HUES48 (cell line): ENCODE data around the gene CYP27A1.

Experiments
- H3K27ac ChIP-seq: one replicate; pipeline ENCODE4 v1.7.0; 2013; ENCODE audit warnings: low read depth, low read length, inconsistent platforms
- H3K27me3 ChIP-seq: 2 replicates; pipeline ENCODE4 v1.6.1; 2013; ENCODE audit warnings: mild to moderate bottlenecking, low read length; ENCODE audit not compliant: control insufficient read depth, insufficient read depth
- H3K36me3 ChIP-seq: 2 replicates; pipeline ENCODE4 v1.6.1; 2013; ENCODE audit warnings: low read length; ENCODE audit not compliant: control insufficient read depth, insufficient read depth
- H3K4me1 ChIP-seq: 2 replicates; pipeline ENCODE4 v1.6.1; 2013; ENCODE audit warnings: mild to moderate bottlenecking, low read length; ENCODE audit not compliant: control insufficient read depth, insufficient read depth
- H3K4me3 ChIP-seq: 2 replicates; pipeline ENCODE4 v1.5.1; 2013; ENCODE audit warnings: mild to moderate bottlenecking, low read depth, low read length
- H3K9ac ChIP-seq: 2 replicates; pipeline ENCODE4 v1.6.1; 2013; ENCODE audit warnings: mild to moderate bottlenecking, low read depth, low read length, moderate library complexity
- H3K9me3 ChIP-seq: 2 replicates; pipeline ENCODE4 v1.6.1; 2013; ENCODE audit warnings: low read length; ENCODE audit not compliant: control insufficient read depth, insufficient read depth

Gene CYP27A1

DNA sequence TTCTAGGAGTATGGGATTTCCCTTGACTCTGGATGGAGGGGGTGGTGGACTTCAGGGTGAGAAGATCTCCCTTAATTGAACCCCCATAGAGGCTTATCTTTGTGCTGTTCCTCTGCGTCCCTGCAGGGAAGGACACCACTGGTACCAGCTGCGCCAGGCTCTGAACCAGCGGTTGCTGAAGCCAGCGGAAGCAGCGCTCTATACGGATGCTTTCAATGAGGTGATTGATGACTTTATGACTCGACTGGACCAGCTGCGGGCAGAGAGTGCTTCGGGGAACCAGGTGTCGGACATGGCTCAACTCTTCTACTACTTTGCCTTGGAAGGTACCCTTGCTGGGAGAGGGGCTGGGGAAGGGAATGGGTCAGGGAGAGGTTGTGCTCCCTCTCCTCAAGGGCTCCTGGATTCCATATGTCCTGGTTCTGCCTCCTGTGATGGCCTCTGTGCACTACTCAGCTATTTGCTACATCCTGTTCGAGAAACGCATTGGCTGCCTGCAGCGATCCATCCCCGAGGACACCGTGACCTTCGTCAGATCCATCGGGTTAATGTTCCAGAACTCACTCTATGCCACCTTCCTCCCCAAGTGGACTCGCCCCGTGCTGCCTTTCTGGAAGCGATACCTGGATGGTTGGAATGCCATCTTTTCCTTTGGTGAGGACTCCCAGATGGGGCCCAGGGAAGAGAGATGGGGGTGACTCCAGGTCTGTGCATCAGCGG, 30.3 kb downstream of the CYP27A1 start:
- Histone ChIP-seq H3K9ac (no peak overlapping the region), H3K9me3 (no peaks in the 10 kb centered on the region), H3K4me1 (no peaks in the 10 kb centered on the region), H3K4me3 (no peak overlapping the region), H3K27me3 (no peaks in the 10 kb centered on the region), H3K27ac (no peak overlapping the region), H3K36me3 (no peaks in the 10 kb centered on the region)

DNA sequence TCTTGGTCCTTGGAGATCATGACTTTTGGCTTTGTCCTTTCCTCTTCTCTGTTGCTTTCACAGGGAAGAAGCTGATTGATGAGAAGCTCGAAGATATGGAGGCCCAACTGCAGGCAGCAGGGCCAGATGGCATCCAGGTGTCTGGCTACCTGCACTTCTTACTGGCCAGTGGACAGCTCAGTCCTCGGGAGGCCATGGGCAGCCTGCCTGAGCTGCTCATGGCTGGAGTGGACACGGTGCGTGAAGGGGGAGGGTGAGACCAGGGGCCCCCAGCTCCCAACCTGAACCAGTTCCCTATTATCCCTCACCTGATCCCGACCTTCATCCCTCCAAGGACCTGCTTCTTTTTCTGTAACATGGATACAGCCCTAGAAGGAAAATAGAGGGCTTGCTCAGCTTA, 30.9 kb downstream of the CYP27A1 start:
- H3K4me3 ChIP-seq, result no peak overlapping the region
- no peaks in the 10 kb centered on the region for H3K27me3 ChIP-seq
- H3K36me3 ChIP-seq, result no peaks in the 10 kb centered on the region
- no peaks in the 10 kb centered on the region for H3K4me1 ChIP-seq
- no peaks in the 10 kb centered on the region for H3K9me3 ChIP-seq
- H3K9ac ChIP-seq, result no peak overlapping the region
- no peak overlapping the region for H3K27ac ChIP-seq

DNA sequence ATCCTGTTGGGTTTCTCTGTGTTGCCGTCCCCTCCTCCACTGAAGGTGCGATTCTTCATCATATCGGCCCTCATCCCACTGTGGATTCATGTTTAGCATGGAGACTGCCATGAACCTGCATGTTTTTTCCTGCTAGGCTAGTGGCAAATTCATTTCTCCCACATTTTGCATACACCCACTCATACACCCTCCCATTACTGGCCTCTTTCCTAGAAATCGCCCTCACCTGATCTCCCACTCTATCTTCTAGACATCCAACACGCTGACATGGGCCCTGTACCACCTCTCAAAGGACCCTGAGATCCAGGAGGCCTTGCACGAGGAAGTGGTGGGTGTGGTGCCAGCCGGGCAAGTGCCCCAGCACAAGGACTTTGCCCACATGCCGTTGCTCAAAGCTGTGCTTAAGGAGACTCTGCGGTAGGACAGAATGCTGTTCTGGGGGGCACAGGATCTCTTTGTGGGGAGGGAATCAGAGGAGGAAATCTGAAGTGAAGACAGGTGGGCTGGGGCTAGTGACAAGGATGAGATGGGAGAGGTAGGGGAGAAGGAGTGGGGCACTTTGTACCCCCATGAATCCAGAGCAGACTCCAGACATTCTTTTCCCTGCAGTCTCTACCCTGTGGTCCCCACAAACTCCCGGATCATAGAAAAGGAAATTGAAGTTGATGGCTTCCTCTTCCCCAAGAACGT, 32.0 kb downstream of the CYP27A1 start:
- no peaks in the 10 kb centered on the region for H3K27me3 ChIP-seq
- H3K4me1 ChIP-seq, result no peaks in the 10 kb centered on the region
- H3K27ac ChIP-seq, result no peak overlapping the region
- H3K36me3 ChIP-seq, result no peaks in the 10 kb centered on the region
- no peak overlapping the region for H3K9ac ChIP-seq
- no peaks in the 10 kb centered on the region for H3K9me3 ChIP-seq
- H3K4me3 ChIP-seq, result no peak overlapping the region

DNA sequence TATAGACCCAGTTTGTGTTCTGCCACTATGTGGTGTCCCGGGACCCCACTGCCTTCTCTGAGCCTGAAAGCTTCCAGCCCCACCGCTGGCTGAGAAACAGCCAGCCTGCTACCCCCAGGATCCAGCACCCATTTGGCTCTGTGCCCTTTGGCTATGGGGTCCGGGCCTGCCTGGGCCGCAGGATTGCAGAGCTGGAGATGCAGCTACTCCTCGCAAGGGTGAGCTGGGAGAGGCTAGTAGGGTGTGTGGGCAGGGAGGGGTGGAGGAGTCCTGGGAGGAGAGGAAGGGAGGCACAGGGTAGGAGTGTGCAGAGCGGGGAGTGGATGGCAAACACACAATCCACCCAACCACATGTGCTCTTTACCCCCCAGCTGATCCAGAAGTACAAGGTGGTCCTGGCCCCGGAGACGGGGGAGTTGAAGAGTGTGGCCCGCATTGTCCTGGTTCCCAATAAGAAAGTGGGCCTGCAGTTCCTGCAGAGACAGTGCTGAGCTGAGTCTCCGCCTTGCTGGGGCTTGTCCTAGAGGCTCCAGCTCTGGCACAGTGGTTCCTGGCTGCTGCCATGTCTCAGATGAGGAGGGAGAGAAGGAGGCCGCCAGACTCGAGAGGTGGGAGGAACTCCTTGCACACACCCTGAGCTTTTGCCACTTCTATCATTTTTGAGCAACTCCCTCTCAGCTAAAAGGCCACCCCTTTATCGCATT, 32.7 kb downstream of the CYP27A1 start:
- no peaks in the 10 kb centered on the region for H3K4me1 ChIP-seq
- no peaks in the 10 kb centered on the region for H3K27me3 ChIP-seq

GRCh38 chr2:218815244-218815637, 33.3 kb downstream of the CYP27A1 start:
- Histone ChIP-seq H3K27me3 (no peaks in the 10 kb centered on the region), H3K27ac (no peak overlapping the region), H3K4me1 (no peaks in the 10 kb centered on the region)

More for the DNA sequence above, 32.7 kb downstream of the CYP27A1 start:
- Histone ChIP-seq H3K9ac (no peak overlapping the region), H3K9me3 (no peaks in the 10 kb centered on the region), H3K36me3 (no peaks in the 10 kb centered on the region), H3K27ac (no peak overlapping the region), H3K4me3 (no peak overlapping the region)

DNA sequence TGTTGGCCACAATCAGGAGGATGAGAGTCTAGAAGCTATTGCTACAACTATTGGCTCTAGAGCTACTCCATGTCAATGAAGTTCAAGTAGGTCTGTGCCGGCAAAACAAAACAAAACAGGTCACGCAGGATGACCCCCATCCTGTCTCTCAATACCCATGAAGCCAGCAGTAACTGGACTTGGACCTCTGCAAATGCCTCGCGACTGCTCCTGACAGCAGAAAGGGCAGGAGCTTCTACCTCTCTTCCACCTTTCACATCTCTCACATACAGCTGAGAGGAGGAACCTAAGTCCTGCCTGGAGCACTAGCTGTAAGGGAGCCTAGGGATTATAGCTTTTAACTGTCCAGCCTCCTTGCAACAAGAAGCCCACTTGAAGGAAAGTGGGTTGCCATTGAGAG, 33.7 kb downstream of the CYP27A1 start:
- H3K4me1 ChIP-seq, result no peaks in the 10 kb centered on the region

More at GRCh38 chr2:218815244-218815637, 33.3 kb downstream of the CYP27A1 start:
- no peaks in the 10 kb centered on the region for H3K9me3 ChIP-seq
- H3K36me3 ChIP-seq, result no peaks in the 10 kb centered on the region
- no peak overlapping the region for H3K9ac ChIP-seq
- no peak overlapping the region for H3K4me3 ChIP-seq

GRCh38 chr2:218816561-218817011, 34.6 kb downstream of the CYP27A1 start:
- Histone ChIP-seq H3K9ac (no peak overlapping the region), H3K9me3 (no peaks in the 10 kb centered on the region), H3K4me3 (no peak overlapping the region), H3K27ac (no peak overlapping the region), H3K36me3 (no peaks in the 10 kb centered on the region), H3K4me1 (no peaks in the 10 kb centered on the region), H3K27me3 (no peaks in the 10 kb centered on the region)

More for the DNA sequence above, 33.7 kb downstream of the CYP27A1 start:
- Histone ChIP-seq H3K27ac (no peak overlapping the region), H3K4me3 (no peak overlapping the region), H3K9ac (no peak overlapping the region), H3K27me3 (no peaks in the 10 kb centered on the region), H3K9me3 (no peaks in the 10 kb centered on the region), H3K36me3 (no peaks in the 10 kb centered on the region)

DNA sequence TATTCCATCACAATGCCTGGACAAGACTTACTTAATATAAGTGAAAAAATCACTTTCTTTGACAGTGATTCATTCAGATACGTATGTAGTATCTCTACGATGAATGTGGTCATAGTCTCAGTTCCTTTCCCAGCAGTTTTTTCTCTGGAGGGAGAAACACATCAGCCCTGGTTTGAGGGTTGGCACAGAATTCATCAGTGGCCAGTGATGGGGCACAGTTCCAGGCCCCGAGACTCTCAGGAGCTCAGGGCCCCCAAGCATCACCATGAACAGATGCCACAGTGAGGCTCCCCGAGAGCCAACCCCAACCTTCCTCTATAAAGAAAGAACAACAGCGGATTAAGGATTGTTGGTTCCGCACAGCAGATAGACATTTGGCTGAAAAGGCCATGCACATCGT, 37.1 kb downstream of the CYP27A1 start:
- H3K27ac ChIP-seq, result no peak overlapping the region
- no peaks in the 10 kb centered on the region for H3K9me3 ChIP-seq
- no peaks in the 10 kb centered on the region for H3K4me1 ChIP-seq
- no peak overlapping the region for H3K4me3 ChIP-seq
- no peaks in the 10 kb centered on the region for H3K36me3 ChIP-seq
- no peak overlapping the region for H3K9ac ChIP-seq
- no peaks in the 10 kb centered on the region for H3K27me3 ChIP-seq

DNA sequence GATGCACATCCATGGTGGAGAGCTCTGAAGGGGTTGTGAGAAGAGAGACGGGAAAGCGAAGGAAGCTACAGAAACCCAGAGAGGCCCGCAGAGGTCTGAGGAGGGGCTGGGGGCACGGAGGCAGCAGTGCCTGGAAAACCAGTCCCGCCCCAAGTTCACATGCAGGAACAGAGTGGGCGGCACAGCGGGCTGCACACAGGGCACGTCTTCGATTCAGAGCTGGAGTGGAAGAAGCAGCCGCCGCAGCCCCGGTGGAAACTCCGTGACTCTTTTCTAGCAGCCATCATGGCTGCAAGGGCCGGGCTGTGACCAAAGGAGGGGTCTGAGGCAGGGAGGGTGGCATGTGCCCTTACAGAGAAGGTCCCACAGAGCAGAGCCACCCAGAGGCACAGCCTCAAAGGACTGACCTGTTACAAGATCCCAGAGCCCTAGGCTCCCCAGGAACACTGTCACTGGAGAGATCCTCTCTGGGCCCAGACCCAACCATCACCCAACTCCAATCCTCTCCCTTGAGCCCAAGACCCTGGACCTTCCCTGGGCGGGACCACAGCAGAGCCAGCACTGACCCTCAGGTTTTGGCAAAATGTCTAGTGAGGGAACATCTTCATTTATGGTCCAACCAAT, 38.9 kb downstream of the CYP27A1 start:
- H3K4me1 ChIP-seq, result no peaks in the 10 kb centered on the region
- no peak overlapping the region for H3K4me3 ChIP-seq
- H3K27ac ChIP-seq, result no peak overlapping the region
- no peaks in the 10 kb centered on the region for H3K27me3 ChIP-seq
- H3K36me3 ChIP-seq, result no peaks in the 10 kb centered on the region
- no peak overlapping the region for H3K9ac ChIP-seq
- no peaks in the 10 kb centered on the region for H3K9me3 ChIP-seq

DNA sequence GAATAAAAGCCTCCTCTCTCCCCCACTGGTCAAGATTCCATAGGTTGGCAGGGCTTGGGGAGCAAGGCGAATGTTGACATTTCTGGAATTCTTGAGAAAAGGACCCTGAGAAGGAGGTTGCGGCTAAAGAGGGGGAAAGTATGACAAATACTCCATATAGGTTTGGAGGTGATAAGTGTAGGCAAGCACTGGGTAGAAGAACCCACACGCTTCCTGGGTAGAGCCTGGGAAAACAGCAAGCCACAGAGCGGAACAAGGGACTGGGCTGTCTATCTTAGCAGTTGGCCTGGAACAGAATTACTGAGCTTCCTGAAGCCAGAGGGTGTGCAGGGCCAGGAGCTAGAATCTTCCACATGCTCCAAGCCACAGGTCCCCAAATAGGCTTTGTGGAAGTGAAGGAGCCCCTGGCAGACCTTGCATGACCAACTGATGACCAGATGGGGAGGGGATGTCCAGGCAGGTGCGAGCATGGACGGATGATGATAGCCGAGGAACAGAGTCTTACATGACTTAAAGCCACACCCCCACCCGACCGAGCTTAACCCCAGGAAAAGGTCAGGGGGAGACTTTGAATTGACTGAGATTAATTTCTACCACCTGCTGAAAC, 39.8 kb downstream of the CYP27A1 start:
- no peaks in the 10 kb centered on the region for H3K4me1 ChIP-seq
- no peak overlapping the region for H3K4me3 ChIP-seq
- H3K9me3 ChIP-seq, result no peaks in the 10 kb centered on the region
- H3K27me3 ChIP-seq, result no peaks in the 10 kb centered on the region
- no peak overlapping the region for H3K27ac ChIP-seq
- H3K9ac ChIP-seq, result no peak overlapping the region
- H3K36me3 ChIP-seq, result no peaks in the 10 kb centered on the region
